IPS-20b (cell line): ENCODE measurements around the gene KIF5A.
"Not testable (repeated sequence)": the region's sequence is repeated elsewhere in the genome, so short reads cannot be mapped to it uniquely, and the experiment has no call there.

ENCODE experiments used
- H3K27ac ChIP-seq: one replicate; pipeline ENCODE4 v1.5.1; 2013; ENCODE audit warnings: low read length
- H3K27me3 ChIP-seq: 2 replicates; pipeline ENCODE4 v1.6.1; 2013; ENCODE audit warnings: mild to moderate bottlenecking, low read length, inconsistent platforms; ENCODE audit not compliant: insufficient read depth
- H3K36me3 ChIP-seq: 2 replicates; pipeline ENCODE4 v1.6.1; 2013; ENCODE audit warnings: low read depth, mild to moderate bottlenecking, inconsistent platforms, low read length, moderate library complexity; ENCODE audit not compliant: insufficient read depth
- H3K4me1 ChIP-seq: 2 replicates; pipeline ENCODE4 v1.6.1; 2013; ENCODE audit warnings: mild to moderate bottlenecking, control low read depth, inconsistent platforms, low read length, moderate library complexity; ENCODE audit not compliant: insufficient read depth
- H3K4me3 ChIP-seq: 2 replicates; pipeline ENCODE4 v1.5.1; 2013; ENCODE audit warnings: mild to moderate bottlenecking, low read length, inconsistent platforms
- H3K9ac ChIP-seq: 2 replicates; pipeline ENCODE4 v1.6.1; 2013; ENCODE audit warnings: low read depth, mild to moderate bottlenecking, inconsistent platforms, low read length, moderate library complexity
- H3K9me3 ChIP-seq: 2 replicates; pipeline ENCODE4 v1.6.1; 2013; ENCODE audit warnings: mild to moderate bottlenecking, low read depth, low read length, inconsistent platforms; ENCODE audit not compliant: insufficient read depth

KIF5A gene

GRCh38 chr12:57614178-57614947, 64.5 kb downstream of the KIF5A start:
- Histone ChIP-seq H3K4me3 (no peak overlapping the region; the same call in 1 of the 2 replicates), H3K9me3 (no peaks in the 10 kb centered on the region), H3K36me3 (no peaks in the 10 kb centered on the region), H3K27me3 (peaks cover 88% of the 10 kb centered on the region), H3K27ac (no peak overlapping the region), H3K9ac (no peak overlapping the region), H3K4me1 (peaks cover 3% of the 10 kb centered on the region; the same call in 1 of the 2 replicates)

DNA sequence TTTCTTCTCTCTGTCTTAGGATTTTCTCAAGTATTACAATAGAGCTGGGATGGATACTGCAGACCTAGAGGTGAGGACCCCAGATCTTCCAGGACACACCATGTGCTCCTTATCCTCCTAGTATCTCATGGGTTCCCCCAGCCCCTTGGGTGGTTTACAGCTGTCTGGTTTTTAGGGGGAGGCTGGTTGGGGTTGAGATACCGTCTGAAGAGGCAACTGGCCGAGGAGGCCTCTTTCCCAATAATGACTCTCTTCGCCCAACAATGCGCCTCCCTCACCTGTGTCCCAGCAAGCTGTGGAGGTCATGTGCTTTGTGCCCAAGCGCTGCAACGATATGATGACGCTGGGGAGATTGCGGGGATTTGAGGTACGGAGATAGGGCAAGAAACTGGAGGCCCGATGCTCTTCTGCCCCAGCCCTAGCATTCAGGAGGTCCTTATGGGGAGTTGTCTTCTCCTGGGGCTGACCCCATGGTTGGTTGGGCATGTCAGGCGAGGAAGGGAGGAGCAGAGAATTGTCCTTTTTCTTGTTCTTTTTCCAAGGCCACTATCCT, 65.2 kb downstream of the KIF5A start:
- no peak overlapping the region for H3K27ac ChIP-seq
- H3K9ac ChIP-seq: no peak overlapping the region
- H3K4me3 ChIP-seq: no peak overlapping the region
- peaks cover 92% of the 10 kb centered on the region for H3K27me3 ChIP-seq
- H3K9me3 ChIP-seq: peaks cover 1% of the 10 kb centered on the region; the same call in 1 of the 2 replicates
- H3K4me1 ChIP-seq: peaks cover 3% of the 10 kb centered on the region; the same call in 1 of the 2 replicates
- H3K36me3 ChIP-seq: no peaks in the 10 kb centered on the region

GRCh38 chr12:57615637-57616036, 65.8 kb downstream of the KIF5A start:
- Histone ChIP-seq H3K27ac (no peak overlapping the region), H3K9ac (no peak overlapping the region), H3K4me3 (no peak overlapping the region), H3K9me3 (peaks cover 7% of the 10 kb centered on the region; the same call in 1 of the 2 replicates), H3K36me3 (no peaks in the 10 kb centered on the region), H3K27me3 (peaks cover 92% of the 10 kb centered on the region), H3K4me1 (peaks cover 3% of the 10 kb centered on the region; the same call in 1 of the 2 replicates)

DNA sequence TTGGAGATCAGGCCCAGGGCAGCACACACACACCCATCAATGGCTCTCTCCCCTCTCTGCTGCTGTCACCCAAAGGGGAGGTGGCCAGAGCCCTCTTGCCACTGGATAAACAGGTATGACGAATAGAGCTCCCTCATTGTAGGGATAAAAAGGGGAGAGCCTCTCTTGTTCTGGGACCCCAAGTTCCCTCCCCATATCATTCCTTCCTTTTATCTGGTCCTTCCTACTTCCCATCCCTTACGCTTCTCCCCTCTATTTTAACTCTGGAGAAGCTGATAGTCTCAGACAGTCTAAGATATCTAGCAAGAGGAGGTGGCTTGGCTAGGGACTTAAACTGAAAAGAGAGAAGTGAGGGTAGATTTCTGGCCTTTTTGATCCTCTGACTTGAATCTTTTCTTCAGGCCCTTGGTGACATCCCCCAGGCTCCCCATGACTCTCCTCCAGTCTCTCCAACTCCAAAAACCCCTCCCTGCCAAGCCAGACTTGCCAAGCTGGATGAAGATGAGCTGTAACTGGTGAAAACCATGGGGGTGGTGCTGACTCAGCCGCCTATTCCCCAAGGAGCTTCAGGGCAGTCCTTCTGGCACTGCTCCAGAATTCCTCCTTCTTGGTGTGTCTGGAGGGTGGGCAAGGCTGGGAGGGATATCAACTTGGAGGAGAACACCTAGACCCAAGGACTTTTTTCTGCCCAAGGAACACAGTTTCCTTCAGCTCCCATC, 66.7 kb downstream of the KIF5A start:
- peaks cover 95% of the 10 kb centered on the region for H3K27me3 ChIP-seq
- no peak overlapping the region for H3K9ac ChIP-seq
- H3K4me3 ChIP-seq: no peak overlapping the region
- no peak overlapping the region for H3K27ac ChIP-seq
- no peaks in the 10 kb centered on the region for H3K36me3 ChIP-seq
- H3K9me3 ChIP-seq: peaks cover 7% of the 10 kb centered on the region; the same call in 1 of the 2 replicates
- H3K4me1 ChIP-seq: peaks cover 3% of the 10 kb centered on the region; the same call in 1 of the 2 replicates

DNA sequence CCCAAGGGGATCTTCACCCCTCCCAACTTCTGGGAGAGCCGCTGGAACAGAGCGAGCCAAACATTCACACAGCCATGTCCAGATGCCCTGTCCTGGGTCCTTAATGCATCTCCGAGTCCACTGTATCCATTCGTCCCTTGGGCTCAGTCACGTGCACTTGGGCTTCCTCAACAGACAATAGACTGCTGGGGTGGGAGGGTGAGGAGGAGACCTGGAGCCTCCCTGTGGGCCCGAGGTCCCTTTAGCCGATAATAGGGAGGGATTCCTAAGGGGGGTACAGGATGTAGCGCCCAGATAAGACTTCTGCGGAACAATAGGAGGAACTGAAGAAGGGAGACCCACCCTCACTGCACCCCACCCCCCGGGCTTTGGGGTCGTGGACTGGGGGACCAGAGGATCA, 68.1 kb downstream of the KIF5A start:
- Histone ChIP-seq H3K9me3 (peaks cover 7% of the 10 kb centered on the region; the same call in 1 of the 2 replicates), H3K27me3 (peaks cover 97% of the 10 kb centered on the region), H3K36me3 (no peaks in the 10 kb centered on the region), H3K4me1 (no peaks in the 10 kb centered on the region), H3K27ac (no peak overlapping the region), H3K4me3 (no peak overlapping the region), H3K9ac (no peak overlapping the region)

DNA sequence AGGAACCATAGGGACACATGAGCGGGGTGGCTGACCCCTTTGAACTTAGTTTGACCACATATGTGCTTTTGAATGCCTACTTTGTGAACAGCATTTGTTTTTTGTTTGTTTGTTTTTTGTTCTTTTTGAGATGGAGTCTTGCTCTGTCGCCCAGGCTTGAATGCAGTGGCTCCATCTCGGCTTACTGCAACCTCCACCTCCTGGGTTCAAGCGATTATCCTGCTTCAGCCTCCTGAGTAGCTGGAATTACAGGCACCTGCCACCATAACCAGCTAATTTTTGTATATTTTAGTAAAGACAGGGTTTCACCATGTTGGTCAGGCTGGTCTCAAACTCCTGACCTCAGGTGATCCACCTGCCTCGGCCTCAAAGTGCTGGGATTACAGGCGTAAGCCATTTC, 68.6 kb downstream of the KIF5A start:
- H3K36me3 ChIP-seq, H3K4me3 ChIP-seq, H3K9ac ChIP-seq, H3K4me1 ChIP-seq, H3K9me3 ChIP-seq, H3K27ac ChIP-seq: not testable (repeated sequence)
- H3K27me3 ChIP-seq: peaks cover 97% of the 10 kb centered on the region

- H3K4me3 ChIP-seq: peak overlapping the region; percentile 58
- no peaks in the 10 kb centered on the region for H3K4me1 ChIP-seq
- H3K36me3 ChIP-seq: no peaks in the 10 kb centered on the region
- peaks cover 97% of the 10 kb centered on the region for H3K27me3 ChIP-seq
- H3K9ac ChIP-seq: no peak overlapping the region
- H3K27ac ChIP-seq: no peak overlapping the region
- peaks cover 7% of the 10 kb centered on the region; the same call in 1 of the 2 replicates for H3K9me3 ChIP-seq
Observed at GRCh38 chr12:57618966-57619433, 69.2 kb downstream of the KIF5A start.

- peak overlapping the region; percentile 58 for H3K4me3 ChIP-seq
- H3K4me1 ChIP-seq: no peaks in the 10 kb centered on the region
- no peaks in the 10 kb centered on the region for H3K36me3 ChIP-seq
- H3K27ac ChIP-seq: no peak overlapping the region
- H3K9ac ChIP-seq: no peak overlapping the region
- peaks cover 100% of the 10 kb centered on the region for H3K27me3 ChIP-seq
- peaks cover 7% of the 10 kb centered on the region; the same call in 1 of the 2 replicates for H3K9me3 ChIP-seq
Observed at GRCh38 chr12:57619434-57620244, 69.8 kb downstream of the KIF5A start.

GRCh38 chr12:57620245-57620935, 70.5 kb downstream of the KIF5A start:
- Histone ChIP-seq H3K4me1 (no peaks in the 10 kb centered on the region), H3K27ac (no peak overlapping the region), H3K9me3 (peaks cover 7% of the 10 kb centered on the region; the same call in 1 of the 2 replicates), H3K4me3 (peak overlapping the region; percentile 58; the same call in 1 of the 2 replicates), H3K36me3 (no peaks in the 10 kb centered on the region), H3K9ac (no peak overlapping the region), H3K27me3 (peaks cover 100% of the 10 kb centered on the region)

DNA sequence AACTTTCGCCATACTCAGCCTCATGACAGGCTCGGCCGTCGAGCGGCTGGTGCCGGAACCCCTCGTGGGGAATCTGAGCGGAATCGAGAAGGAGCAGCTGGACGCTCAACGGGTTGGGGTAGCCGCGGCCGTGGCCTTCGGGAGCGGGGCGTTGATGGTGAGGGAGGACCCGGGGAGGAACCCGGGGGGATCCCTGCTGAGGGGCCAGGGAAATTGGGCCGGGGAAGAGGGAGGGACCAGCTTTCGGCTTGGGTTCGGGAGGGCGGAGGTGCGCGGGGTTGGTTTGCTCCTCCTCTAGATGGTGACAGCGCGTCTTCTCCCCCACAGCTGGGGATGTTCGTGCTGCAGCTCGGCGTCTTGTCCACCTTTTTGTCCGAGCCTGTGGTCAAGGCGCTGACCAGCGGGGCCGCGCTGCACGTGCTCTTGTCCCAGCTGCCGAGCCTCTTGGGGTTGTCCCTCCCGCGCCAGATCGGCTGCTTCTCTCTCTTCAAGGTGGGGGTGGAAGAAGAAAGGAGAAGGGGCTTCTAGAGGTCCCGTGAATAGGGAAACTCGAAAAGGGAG, 71.2 kb downstream of the KIF5A start:
- no peaks in the 10 kb centered on the region for H3K36me3 ChIP-seq
- peaks cover 100% of the 10 kb centered on the region for H3K27me3 ChIP-seq
- H3K9ac ChIP-seq: no peak overlapping the region
- no peak overlapping the region for H3K27ac ChIP-seq
- no peaks in the 10 kb centered on the region for H3K4me1 ChIP-seq
- H3K9me3 ChIP-seq: peaks cover 7% of the 10 kb centered on the region; the same call in 1 of the 2 replicates
- H3K4me3 ChIP-seq: peak overlapping the region; percentile 48; the same call in 1 of the 2 replicates
